ENCODE data around the gene SPATA24. TPM values are rescaled to one million over a fixed set of nuclear protein-coding genes. Genes with fewer than 3 reads are reported as not detected.
A peak's percentile ranks its signal among the peaks of the same experiment; 100 is the strongest.

SPATA24 gene
- total RNA-seq, 4 donors from 2014 or later = 0.65 to 1.4 (median 0.71) TPM; not detected in 1

- intact Hi-C loops (cut with DNase I; ENCODE audit: low total_unique reads) = no loop called here
- peak overlapping the region; percentile 22 for H3K4me3 ChIP-seq (ENCODE audit: low read depth, poor library complexity, severe bottlenecking)
- TF ChIP-seq CTCF (IDR thresholded peaks at IDR 0.05) = no peak
- TF ChIP-seq POLR2A (IDR thresholded peaks at IDR 0.05) = no peak
- WGBS, 2 donors = 3 to 6% methylated on average over 17 to 53 of the region's 77 CpGs
- DNase-seq (ENCODE audit: low spot score in 2 of 2) = no peak
Measured at GRCh38 chr5:139392678-139393496, 11.0 kb downstream of the SPATA24 start.

- WGBS, 2 donors = 24 to 30% methylated on average over 2 to 8 of the region's 36 CpGs
- no peak for DNase-seq (ENCODE audit: low spot score in 2 of 2)
- H3K4me3 ChIP-seq (ENCODE audit: low read depth, poor library complexity, severe bottlenecking) = no peak overlapping the region
- TF ChIP-seq POLR2A (IDR thresholded peaks at IDR 0.05) (no peak), CTCF (IDR thresholded peaks at IDR 0.05) (no peak)
- intact Hi-C loops (cut with DNase I; ENCODE audit: low total_unique reads) = no loop called here
Measured at GRCh38 chr5:139392324-139392677, 11.6 kb downstream of the SPATA24 start.

- DNase-seq (ENCODE audit: low spot score in 2 of 2) = no peak
- no peak overlapping the region for H3K4me3 ChIP-seq (ENCODE audit: low read depth, poor library complexity, severe bottlenecking)
- no peak for TF ChIP-seq POLR2A (IDR thresholded peaks at IDR 0.05)
- TF ChIP-seq CTCF (IDR thresholded peaks at IDR 0.05) = no peak
- WGBS, 2 donors = 33 to 35% methylated on average over 28 to 33 of the region's 33 CpGs
- intact Hi-C loops (cut with DNase I; ENCODE audit: low total_unique reads) = no loop called here
Measured at GRCh38 chr5:139391570-139392323, 12.1 kb downstream of the SPATA24 start.

GRCh38 chr5:139390639-139391569, 13.0 kb downstream of the SPATA24 start:
- WGBS, 2 donors = 81 to 82% methylated on average over 9 to 10 of the region's 10 CpGs
- TF ChIP-seq CTCF (IDR thresholded peaks at IDR 0.05) (no peak), POLR2A (IDR thresholded peaks at IDR 0.05) (no peak)
- DNase-seq (ENCODE audit: low spot score in 2 of 2) = no peak
- intact Hi-C loops (cut with DNase I; ENCODE audit: low total_unique reads) = no loop called here
- H3K4me3 ChIP-seq (ENCODE audit: low read depth, poor library complexity, severe bottlenecking) = no peak overlapping the region
